Neutrophil (primary cell): ENCODE results near the gene MMD2.
A peak's percentile ranks its signal among the peaks of the same experiment; 100 is the strongest.
"Not testable (repeated sequence)": the region's sequence is repeated elsewhere in the genome, so short reads cannot be mapped to it uniquely, and the experiment has no call there.

Experiments
- H3K27ac ChIP-seq: fragments of 200-600 bp; sonication (generic); 2 replicates; pipeline ENCODE4 v1.5.1; 2016; ENCODE audit warnings: mild to moderate bottlenecking, moderate library complexity
- H3K27me3 ChIP-seq: fragments of 200-600 bp; sonication (generic); 2 replicates; pipeline ENCODE4 v1.6.0; 2016; ENCODE audit warnings: mild to moderate bottlenecking
- H3K36me3 ChIP-seq: fragments of 200-600 bp; sonication (generic); 2 replicates; pipeline ENCODE4 v1.5.1; 2017
- H3K4me1 ChIP-seq, 2 experiments: fragments of 200-600 bp in 1 of 2; sonication (generic) in 1 of 2; 1 replicate in 1 of 2; 2 replicates in 1 of 2; pipeline versions ENCODE4 v1.5.1 to v1.6.1; 2013 to 2016; ENCODE audit warnings: low read depth in 1 of 2, low read length in 1 of 2, mild to moderate bottlenecking in 1 of 2, moderate library complexity in 1 of 2; ENCODE audit not compliant: control insufficient read depth in 1 of 2, insufficient read depth in 1 of 2
- H3K4me3 ChIP-seq, 2 experiments: fragments of 200-600 bp in 1 of 2; sonication (generic) in 1 of 2; 1 replicate in 1 of 2; 2 replicates in 1 of 2; pipeline ENCODE4 v1.5.1; 2013 to 2016; ENCODE audit warnings: low read depth in 1 of 2, low read length in 1 of 2, mild to moderate bottlenecking in 1 of 2, moderate library complexity in 1 of 2
- H3K9me3 ChIP-seq: fragments of 200-600 bp; sonication (generic); 2 replicates; pipeline ENCODE4 v1.5.1; 2016
- TF ChIP-seq, protein P1 (sequence below): fragments of 200-600 bp; sonication (generic); IDR thresholded peaks from 2 replicates; pipeline ENCODE4 v1.5.1; 2016; ENCODE audit warnings: antibody characterized with exemption

The MMD2 gene

DNA sequence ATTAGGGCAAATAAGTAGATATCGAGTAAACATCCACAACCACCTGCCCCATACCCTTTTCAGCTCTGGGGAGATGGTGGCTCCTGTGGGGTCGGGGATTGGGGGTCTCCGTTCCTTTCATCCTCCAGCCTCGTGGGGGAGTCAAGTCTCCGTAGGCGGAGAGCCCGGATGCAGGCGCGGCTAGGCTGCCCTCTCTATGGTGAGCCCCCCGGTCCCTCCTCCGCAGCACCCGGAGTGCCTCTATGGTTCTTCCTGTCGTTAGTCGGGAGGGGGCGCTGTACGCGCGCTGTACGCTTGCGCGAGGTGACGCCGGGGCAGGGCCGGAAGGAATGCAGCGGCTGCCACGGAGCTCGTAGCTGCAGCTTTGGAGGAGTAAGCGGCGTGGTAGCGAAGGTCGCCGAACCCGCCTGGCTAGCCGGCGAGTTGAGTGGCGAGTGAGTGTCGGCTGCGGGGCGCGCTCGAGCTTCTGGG is 14.8 kb upstream of the MMD2 start:
- peaks cover 8 to 9% of the 10 kb centered on the region in 2 experiments for H3K4me1 ChIP-seq
- peaks cover 5% of the 10 kb centered on the region for H3K27me3 ChIP-seq
- H3K36me3 ChIP-seq, result peaks cover 20% of the 10 kb centered on the region
- H3K27ac ChIP-seq, result peak overlapping the region; percentile 69
- H3K4me3 ChIP-seq, result peak overlapping the region; percentile 68 to 69
- TF ChIP-seq, protein P1, sequence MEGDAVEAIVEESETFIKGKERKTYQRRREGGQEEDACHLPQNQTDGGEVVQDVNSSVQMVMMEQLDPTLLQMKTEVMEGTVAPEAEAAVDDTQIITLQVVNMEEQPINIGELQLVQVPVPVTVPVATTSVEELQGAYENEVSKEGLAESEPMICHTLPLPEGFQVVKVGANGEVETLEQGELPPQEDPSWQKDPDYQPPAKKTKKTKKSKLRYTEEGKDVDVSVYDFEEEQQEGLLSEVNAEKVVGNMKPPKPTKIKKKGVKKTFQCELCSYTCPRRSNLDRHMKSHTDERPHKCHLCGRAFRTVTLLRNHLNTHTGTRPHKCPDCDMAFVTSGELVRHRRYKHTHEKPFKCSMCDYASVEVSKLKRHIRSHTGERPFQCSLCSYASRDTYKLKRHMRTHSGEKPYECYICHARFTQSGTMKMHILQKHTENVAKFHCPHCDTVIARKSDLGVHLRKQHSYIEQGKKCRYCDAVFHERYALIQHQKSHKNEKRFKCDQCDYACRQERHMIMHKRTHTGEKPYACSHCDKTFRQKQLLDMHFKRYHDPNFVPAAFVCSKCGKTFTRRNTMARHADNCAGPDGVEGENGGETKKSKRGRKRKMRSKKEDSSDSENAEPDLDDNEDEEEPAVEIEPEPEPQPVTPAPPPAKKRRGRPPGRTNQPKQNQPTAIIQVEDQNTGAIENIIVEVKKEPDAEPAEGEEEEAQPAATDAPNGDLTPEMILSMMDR, result peak; percentile 74
- H3K9me3 ChIP-seq, result no peaks in the 10 kb centered on the region

GRCh38 chr7:4972446-4972845 is 13.5 kb upstream of the MMD2 start:
- H3K4me3 ChIP-seq, H3K4me1 ChIP-seq, H3K27me3 ChIP-seq, H3K27ac ChIP-seq, H3K9me3 ChIP-seq: not testable (repeated sequence)
- H3K36me3 ChIP-seq, result peaks cover 12% of the 10 kb centered on the region

- TF ChIP-seq, protein P1, result no peak
- Histone ChIP-seq H3K36me3 (no peaks in the 10 kb centered on the region), H3K4me3 (no peak overlapping the region), H3K9me3 (no peaks in the 10 kb centered on the region), H3K27me3 (peaks cover 50% of the 10 kb centered on the region), H3K27ac (no peak overlapping the region), H3K4me1 (no peaks in the 10 kb centered on the region)
Measured at GRCh38 chr7:4965295-4966022, 6.5 kb upstream of the MMD2 start.

DNA sequence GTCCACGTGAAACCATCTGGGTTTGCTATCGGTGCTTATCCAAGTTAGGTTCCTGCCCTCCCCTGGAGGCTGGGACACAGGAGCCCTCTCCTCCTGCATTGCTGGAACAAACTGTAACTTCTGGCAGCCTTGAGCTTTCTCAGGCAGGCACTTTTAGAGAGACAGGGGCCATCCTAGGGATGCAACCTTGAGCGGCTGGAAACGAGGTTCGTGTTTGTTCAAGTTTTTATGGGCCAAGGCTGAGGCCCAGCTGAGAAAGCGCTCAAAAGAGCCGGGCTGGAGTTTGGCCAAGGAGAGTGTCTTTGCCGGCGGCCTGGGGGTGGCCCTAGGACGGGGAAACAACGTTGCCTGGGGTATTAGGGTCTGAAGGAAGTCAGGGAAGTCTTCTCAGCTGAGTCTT is 5.5 kb upstream of the MMD2 start:
- H3K4me3 ChIP-seq, result no peak overlapping the region
- TF ChIP-seq, protein P1, result no peak
- H3K27ac ChIP-seq, result no peak overlapping the region
- H3K36me3 ChIP-seq, result no peaks in the 10 kb centered on the region
- no peaks in the 10 kb centered on the region for H3K9me3 ChIP-seq
- peaks cover 58% of the 10 kb centered on the region for H3K27me3 ChIP-seq
- H3K4me1 ChIP-seq, result no peaks in the 10 kb centered on the region

- TF ChIP-seq, protein P1, result no peak
- H3K27me3 ChIP-seq, result peaks cover 72% of the 10 kb centered on the region
- H3K4me3 ChIP-seq, result no peak overlapping the region
- H3K27ac ChIP-seq, result no peak overlapping the region
- H3K36me3 ChIP-seq, result no peaks in the 10 kb centered on the region
- H3K4me1 ChIP-seq, result no peaks in the 10 kb centered on the region
- no peaks in the 10 kb centered on the region for H3K9me3 ChIP-seq
Measured at GRCh38 chr7:4962872-4963775, 4.1 kb upstream of the MMD2 start.

GRCh38 chr7:4960363-4960762 is 1.4 kb upstream of the MMD2 start:
- no peak overlapping the region for H3K4me3 ChIP-seq
- no peaks in the 10 kb centered on the region for H3K4me1 ChIP-seq
- H3K27ac ChIP-seq, result no peak overlapping the region
- H3K9me3 ChIP-seq, result no peaks in the 10 kb centered on the region
- H3K27me3 ChIP-seq, result peaks cover 83% of the 10 kb centered on the region
- H3K36me3 ChIP-seq, result no peaks in the 10 kb centered on the region
- TF ChIP-seq, protein P1, result no peak
